Measurements from ENCODE around the gene VPS13D.

Gene VPS13D, protein sequence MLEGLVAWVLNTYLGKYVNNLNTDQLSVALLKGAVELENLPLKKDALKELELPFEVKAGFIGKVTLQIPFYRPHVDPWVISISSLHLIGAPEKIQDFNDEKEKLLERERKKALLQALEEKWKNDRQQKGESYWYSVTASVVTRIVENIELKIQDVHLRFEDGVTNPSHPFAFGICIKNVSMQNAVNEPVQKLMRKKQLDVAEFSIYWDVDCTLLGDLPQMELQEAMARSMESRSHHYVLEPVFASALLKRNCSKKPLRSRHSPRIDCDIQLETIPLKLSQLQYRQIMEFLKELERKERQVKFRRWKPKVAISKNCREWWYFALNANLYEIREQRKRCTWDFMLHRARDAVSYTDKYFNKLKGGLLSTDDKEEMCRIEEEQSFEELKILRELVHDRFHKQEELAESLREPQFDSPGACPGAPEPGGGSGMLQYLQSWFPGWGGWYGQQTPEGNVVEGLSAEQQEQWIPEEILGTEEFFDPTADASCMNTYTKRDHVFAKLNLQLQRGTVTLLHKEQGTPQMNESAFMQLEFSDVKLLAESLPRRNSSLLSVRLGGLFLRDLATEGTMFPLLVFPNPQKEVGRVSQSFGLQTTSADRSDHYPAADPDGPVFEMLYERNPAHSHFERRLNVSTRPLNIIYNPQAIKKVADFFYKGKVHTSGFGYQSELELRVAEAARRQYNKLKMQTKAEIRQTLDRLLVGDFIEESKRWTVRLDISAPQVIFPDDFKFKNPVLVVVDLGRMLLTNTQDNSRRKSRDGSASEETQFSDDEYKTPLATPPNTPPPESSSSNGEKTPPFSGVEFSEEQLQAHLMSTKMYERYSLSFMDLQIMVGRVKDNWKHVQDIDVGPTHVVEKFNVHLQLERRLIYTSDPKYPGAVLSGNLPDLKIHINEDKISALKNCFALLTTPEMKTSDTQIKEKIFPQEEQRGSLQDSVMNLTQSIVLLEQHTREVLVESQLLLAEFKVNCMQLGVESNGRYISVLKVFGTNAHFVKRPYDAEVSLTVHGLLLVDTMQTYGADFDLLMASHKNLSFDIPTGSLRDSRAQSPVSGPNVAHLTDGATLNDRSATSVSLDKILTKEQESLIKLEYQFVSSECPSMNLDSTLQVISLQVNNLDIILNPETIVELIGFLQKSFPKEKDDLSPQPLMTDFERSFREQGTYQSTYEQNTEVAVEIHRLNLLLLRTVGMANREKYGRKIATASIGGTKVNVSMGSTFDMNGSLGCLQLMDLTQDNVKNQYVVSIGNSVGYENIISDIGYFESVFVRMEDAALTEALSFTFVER (N-terminal part only)

DNA sequence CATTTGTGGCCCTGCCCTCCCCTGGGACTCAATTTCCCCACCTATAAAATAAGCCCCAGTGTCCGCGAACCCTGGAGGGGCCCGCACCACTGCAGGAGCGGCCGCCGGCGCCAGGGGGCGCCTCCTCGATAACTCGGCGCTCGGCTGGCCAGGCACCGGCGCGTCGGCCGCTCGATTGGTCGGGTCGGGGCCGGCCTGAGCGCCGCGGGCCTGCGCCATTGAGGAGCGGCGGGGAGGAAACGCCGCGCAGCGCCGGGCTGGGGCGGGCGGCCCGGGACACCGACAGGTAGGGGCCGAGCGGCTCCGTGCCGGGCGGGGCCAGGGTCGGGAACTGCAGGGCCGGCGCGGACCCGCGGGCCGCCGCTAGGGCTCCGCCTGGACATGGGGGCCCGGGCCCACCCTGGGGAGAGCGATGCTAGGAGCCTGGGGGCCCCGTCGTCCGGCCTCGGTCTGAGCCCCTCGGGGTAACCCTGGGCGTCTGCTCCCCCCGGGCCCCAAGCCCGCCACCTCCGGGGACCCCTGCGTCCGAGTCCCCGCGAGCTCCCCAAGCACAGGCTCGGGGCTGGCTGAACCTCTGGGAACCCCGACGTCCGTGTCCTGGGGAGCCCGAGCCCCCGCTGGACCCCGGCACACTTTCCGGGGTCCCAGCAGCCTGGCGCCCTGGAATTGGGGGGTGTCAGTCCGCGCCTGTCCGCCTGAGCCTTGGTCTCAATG, at the start of gene VPS13D:
TSS of gene VPS13D (plus strand) at position 196 of the 714 bp plus-strand sequence. CDS start 4,237 bp downstream, outside the sequence.
- DNase-seq = peak; percentile 69 to 78

DNA sequence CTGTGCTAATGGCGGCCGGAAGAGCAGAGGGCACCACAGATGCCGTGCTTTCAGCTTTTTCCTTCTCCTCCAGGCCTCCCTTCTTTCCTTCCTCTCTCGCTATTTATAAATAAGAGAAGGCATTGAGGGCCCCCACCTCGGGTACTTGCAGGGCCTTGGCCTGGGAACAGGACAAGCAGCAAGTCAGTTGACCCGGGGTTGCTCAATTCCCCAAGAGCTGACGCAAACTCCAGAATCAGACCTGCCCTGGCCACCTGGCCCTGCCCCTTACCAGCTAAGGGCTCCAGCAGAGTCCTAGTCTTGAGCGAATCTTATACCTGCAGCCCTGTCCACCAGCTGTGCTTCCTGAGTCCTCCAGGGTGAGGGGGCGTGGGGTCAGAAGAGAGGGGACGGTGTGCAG, 49.5 kb upstream of the VPS13D start:
- no peak for DNase-seq

DNA sequence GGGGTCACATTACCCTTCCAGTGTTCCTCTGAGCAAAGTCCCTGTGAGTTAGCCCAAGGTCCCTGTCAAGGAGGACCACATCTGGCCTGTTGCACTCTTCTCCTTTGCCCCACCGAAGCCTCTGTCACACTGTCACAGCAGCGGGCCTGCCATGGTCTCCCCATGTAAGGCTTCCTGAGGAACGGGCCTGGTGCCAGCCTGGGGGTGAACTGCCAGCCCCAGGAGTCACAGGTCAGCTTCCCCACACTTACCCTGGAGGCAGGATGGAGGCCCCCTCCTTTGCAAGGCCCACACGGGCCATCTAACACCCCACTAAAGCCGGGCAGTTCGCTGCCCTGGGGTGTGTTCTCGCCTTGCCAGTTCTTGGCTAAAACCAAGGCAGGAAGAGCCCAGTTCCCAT, 48.9 kb upstream of the VPS13D start:
- DNase-seq = no peak

DNA sequence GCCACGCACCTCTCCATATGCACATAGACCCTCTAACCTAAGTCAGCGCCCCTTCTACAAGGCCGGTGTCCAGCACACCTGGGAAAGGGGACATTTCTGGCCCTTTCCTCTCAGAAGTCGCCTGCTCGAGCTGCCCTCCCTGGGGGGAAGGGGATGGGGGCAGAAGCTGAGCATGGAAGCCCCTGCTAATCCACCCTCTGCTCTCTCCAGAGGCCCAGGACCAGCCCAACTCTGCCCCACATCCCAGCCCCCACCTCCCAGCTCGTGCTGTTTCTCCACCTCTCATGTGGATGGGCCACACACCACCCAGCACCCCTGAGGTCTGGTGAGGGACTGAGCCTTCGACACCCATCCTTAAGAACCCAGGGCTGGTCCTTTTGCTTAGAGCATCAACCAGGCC, 48.3 kb upstream of the VPS13D start:
- DNase-seq = no peak

DNA sequence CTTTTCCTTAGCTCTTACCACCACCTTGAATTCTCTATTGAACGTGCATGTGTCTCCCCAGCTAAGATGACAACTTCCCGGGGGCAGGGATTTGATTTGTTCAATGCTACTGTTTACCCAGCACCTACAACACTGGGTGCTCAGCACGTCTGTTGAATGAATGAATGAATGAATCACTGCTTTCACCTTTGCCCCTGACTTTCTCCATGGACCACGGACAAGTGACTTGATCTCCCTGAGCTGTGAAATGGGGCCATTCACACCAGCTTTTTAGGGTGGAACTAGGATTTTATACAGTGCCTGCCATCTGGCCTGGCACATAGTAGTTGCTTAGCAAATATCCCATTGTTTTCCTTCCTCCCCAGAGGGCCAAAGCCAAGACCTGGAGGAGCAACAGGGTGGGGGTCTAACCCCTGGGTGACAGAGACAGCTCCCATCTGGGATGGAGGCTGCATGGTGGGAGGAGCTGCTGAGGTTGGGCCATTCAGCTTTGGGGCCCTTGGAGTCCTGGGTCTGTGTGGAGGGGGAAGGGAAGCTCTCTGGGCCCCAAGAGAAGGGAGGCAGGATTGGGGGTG, 47.3 kb upstream of the VPS13D start:
- DNase-seq = no peak

DNA sequence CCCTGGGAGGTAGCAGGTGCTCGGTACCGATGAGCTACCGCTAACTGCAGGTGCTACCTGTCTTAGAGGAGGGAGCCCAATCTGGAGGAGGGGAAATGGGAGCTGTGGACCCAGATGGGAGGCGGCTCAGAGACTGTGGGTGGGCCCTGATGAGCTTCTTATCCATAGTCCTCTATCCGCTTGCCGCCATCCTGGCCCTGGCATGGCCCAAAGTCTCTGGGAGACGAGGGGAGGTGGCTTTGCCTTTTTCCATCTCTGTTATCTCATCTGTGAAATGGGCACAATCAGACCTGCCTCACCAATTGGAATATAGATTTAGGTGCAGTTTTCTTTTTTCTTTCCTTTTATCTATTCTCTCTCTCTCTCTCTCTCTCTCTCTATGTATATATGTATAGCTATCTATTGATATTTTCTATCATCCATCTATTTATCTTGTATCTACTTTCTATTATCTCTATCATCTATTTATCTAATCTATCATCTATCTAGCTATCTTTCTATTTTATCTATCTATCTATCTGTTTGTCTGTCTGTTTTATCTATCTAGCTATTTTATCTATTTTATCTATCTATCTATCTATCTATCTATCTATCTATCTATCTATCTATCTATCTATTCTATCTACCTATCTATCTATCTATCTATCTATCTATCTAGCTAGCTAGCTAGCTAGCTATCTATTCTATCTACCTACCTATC, 46.6 kb upstream of the VPS13D start:
- DNase-seq = no peak

DNA sequence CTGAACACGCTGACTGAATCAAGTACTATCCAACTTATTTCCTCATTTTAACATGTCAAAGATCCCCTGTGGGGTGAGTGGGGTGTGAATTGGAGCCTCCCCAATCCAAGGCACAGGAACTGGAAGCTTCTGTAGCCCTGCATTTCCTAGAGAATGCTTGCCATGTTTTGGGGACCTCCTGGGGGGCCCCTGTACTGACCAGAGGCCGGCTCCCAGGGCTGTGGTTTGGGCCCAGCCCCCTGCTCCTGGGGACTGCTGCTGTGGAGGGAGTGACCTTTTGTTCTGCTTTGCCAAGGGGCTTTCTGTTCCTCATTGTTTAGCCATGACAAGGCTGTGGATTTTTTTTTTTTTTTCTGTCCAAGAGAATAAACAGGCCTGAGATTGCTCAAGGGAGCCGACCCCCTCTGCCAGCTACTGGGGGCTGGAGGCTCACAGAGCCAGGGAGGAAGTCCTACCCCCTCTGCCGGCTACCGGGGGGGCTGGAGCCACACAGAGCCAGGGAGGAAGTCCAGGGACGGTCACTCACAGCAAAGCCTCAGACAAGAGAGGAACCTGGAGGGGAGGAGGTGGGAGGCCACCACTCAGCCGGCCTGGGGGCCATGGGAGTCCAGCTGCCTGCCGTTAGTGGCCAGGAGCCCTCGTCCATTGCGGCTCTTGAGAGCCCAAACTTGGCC, 45.7 kb upstream of the VPS13D start:
- DNase-seq = no peak

DNA sequence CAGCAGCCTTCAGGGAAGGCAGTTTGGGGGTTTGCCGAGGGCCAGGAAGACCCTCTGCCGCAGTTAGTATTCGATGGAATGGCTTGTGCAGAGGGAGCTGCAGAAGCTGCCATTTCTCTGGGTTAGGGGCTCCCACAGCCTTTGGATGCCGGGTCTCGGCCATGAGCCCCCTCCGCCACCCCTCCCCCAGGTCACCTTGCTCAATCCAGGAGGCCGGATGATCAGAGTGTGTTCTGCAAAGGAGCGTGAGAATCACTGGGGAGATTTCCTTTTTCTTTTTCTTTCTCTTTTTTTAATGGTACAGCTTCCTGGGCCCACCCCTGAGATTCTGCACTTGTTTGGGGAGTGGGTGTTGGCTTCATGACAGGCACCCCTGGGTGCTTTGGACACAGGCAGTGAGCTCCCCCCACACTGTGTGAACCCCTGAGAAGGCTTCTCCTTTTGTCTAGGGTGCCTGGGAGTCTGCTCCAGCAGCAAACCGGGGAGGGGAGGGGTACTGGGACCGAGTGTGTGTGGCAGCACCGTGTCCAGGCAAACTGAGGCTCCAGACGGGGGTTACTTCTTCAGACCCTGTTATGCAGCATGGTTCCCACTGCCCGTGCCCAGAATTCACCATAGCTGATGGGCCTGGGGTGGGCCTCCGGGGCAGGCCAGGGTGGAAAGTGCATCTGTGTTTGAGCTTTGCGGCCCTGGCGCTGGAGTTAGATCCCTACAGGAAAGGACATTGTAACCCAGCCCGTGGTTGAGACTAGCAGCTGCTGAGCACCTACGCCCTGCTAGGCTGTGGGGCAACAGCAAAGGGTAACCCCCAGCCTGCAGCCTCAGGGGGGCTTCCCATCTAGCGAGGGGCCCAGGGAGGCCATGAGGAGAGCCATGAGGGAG, 44.6 kb upstream of the VPS13D start:
- DNase-seq = no peak

DNA sequence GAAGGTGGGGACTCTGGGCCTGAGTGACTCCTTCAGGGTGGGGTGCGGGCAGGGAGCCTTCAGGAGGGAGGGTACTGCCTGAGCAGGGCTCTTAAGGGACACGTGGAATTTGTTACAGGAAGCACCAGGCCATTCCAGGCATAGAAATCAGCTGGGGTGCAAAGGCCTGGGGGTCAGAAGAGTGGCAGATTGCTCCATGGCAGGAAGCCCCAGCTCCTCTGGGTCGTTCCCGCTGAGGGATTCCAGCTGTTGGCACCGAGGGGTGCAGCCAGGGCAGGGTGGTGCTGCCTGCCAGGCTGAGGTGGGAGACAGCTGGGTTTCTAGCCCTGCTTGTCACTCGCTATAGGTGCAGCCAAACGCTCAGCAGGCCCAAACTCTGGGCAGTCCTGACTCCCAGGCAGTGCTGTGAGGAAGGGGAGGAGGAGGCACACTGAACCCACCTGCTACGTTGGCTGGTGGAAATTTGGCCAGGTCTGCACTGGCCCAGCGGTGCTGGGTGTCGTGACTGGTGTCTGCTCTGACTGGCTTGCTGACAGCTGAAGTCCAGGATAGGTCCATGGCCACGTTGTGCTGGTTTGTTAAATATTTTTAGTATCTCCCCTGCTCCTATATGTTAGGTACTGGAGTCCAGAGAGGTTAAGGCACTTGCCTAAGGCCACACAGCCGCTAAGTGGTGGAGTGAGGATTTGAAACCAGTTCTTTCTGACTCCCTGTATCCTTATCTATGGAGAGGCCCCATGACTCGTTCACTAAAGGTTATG, 43.7 kb upstream of the VPS13D start:
- no peak for DNase-seq

DNA sequence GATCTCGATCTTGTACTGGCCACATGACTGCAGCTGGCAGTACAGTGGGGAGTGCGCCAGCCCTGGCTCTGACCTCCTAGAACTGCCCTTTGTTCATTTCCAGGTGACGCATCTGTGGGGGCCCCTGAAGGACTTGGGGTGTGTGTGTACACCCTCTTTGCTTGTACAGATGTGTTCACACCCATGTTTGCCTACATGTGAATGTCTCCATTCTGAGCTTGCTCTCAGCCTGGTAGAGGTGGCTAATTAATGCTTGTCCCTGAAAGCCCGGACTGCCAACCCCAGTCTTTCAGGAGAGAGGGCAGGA, 43.2 kb upstream of the VPS13D start:
- DNase-seq = no peak

DNA sequence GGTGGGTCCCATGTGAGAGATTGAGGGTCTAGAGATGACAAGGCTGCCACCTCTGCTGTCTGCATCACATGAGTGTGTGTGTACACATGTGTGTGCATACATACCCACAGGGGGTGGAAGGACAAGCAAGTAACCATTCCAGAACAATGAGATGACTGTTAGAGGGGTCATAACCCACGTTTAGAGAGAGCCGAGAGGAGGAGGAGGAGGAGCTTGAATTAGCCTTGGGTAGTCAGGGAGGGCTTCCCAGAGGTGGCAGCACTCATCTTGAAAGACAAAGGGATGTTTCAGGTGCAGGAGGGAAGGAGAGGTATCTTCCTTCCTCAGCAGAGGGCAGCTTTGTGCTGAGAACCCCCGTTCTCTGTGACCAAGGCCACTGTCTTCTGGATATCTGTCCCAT, 41.7 kb upstream of the VPS13D start:
- no peak for DNase-seq

DNA sequence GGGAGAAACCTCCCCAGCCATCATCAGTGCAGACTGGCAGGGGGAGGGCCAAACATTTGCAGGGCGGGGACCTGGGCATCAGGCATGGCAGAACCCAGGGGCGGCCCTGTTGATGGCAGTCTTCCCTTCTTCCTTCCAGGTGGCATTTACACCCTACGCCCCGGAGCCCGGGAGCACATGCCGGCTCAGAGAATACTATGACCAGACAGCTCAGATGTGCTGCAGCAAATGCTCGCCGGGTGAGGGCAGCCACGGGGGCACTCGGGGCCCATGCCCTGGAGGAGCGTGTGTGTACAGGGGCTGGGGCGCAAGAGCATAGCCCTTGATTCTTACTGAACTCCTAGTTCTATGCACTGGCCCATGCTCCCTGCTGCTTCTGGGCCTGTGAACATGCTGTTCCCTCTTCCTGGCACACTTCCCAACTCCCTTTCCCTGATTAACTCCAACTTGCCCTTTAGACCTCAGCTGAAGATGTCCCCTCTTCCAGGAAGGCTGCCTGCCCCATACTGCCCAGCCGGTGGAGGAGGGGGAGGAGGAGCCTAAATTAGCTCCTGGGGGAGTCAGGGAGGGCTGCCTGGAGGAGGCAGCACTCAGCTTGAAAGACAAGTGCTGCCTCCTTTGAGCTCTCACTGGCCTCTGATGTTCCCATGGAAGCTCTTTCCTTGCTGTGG, 41.0 kb upstream of the VPS13D start:
- DNase-seq = no peak

DNA sequence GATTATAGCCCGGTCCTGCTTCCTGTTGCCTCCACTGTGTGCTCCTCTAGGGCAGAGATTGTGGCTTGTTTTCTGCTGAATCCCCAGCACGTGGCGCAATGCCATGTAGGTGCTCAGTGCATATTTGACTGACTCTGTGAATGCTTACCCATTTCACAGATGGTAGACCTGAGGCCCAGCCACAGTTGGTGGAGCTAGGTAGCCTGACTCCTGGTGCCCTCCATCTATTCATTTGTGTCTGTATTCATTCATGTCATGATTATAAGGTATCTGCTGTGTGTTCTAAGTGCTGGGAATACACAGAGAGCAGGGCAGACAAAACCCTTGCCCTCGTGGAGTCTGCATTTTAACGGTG, 40.5 kb upstream of the VPS13D start:
- no peak for DNase-seq

DNA sequence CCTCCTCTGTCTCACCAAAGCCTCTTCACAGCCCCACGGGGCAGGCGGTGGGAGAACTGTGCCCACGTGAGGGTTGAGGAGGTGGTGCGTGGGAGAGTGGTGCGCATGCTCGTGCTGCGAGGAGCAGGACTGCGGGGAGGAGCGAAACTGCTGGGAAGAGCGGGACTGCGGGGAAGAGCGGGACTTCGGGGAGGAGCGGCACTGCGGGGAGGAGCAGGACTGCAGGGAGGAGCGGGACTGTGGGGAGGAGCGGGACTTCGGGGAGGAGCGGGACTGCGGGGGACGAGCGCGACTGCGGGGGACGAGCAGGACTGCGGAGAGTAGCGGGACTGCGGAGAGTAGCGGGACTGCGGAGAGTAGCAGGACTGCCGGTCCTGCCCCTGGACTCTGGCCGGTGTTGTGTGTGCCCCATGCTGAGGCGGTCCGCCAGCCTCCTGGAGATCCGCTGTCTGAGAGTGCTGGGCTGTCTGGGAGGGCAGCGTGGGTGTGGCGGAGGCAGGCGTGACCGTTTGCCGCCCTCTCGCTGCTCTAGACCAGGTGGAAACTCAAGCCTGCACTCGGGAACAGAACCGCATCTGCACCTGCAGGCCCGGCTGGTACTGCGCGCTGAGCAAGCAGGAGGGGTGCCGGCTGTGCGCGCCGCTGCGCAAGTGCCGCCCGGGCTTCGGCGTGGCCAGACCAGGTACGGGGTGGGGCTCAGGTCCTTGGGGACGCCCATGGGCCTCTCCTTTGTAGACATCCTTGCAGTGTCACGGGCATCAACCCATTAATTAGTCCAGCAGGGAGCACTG, 38.4 kb upstream of the VPS13D start:
- no peak for DNase-seq

DNA sequence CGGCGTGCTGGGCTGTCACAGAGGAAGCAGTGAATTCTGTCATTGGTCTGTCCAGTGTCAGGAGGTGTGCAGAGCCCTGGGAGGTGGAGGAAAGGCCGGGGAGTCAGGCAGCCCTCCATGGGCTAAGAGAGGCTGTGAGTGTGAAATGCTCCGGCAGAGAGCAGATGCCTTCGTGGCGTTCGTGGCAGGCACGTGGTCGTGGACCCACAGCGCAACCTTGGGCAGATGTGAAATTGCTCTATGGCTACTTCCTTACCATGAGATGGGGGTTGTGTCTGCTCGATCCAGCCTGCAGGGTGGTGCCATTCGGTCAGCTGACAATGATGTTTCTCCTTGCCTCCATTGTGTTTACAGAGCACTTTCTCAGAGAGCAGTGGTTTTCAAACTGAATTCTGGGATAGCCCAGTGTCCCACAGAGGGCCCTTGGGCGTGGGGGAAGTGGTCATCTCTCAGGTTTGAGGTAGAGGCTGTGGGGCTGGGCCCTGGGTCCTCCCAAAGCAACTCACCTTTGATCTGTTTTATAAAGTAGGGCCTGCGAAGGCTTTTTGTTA, 35.1 kb upstream of the VPS13D start:
- DNase-seq = no peak

DNA sequence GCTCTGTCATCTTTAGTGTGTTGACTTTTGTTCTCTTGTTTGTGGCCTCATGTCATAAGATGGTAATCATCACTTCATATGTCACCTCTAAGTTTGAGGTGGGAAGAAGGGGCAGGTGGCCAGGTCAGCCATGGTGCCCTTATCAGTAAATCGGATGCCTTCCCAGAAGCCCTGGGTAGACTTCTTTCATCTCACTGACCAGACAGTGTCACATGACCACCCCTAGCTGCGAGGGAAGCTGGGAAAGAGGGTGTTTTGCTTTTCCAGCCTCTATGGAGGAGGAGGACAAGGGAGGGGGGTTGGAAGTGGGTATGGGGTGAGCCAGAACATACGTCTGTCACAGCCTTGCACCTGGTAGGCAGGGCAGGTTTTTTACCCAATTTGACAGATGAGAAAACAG, 34.4 kb upstream of the VPS13D start:
- DNase-seq = no peak

DNA sequence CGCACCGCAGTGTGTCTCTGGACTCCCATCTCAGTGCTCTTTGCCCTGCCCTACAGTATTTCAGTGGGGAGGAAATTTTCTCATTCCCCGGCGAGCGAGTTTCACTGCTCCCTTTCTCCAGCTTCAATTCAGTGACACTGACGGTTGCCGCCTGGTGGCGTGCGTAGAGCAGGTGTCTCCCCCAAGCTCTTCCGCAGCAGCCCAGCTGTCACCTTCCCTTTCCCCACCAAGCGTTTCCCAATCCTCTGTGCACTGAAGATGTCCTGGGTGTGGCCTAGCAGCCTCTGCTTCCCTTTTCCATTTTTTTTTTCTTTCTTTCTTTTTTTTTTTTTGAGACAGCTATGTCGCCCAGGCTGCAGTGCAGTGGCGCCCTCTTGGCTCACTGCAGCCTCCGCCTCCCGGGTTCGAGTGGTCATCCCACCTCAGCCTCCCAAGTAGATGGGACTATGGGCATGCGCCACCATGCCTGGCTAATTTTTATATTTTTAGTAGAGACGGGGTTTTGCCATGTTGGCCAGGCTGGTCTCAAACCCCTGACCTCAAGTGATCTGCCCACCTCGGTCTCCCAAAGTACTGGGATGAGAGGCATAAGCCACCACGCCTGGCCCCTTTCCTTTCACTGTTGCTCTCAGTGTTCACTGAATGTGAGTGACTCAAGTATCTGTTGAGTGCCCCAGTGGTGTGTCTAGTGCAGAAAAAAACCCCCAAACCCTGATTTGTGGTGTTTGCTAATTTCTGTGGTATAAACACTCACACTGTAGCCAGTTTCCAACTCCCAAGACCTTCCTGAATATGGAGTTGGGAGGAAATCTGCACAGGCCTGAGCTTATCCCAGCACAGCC, 33.0 kb upstream of the VPS13D start:
- DNase-seq = no peak
